DND-41 (cell line): ENCODE results near the gene CACYBP.
A peak's percentile ranks its signal among the peaks of the same experiment; 100 is the strongest.

Source experiments
- EZH2 ChIP-seq: IDR thresholded peaks from 3 replicates; pipeline ENCODE4 v1.6.1; 2012; ENCODE audit warnings: borderline replicate concordance, low read depth, mild to moderate bottlenecking, moderate library complexity, low read length, inconsistent platforms; ENCODE audit not compliant: severe bottlenecking
- TF ChIP-seq, protein P1 (sequence below): IDR thresholded peaks from 2 replicates; pipeline ENCODE4 v1.5.1; 2012; ENCODE audit warnings: borderline replicate concordance, low read length, moderate library complexity, mild to moderate bottlenecking; ENCODE audit not compliant: poor library complexity, severe bottlenecking; ENCODE audit errors: extremely low read depth

DNA sequence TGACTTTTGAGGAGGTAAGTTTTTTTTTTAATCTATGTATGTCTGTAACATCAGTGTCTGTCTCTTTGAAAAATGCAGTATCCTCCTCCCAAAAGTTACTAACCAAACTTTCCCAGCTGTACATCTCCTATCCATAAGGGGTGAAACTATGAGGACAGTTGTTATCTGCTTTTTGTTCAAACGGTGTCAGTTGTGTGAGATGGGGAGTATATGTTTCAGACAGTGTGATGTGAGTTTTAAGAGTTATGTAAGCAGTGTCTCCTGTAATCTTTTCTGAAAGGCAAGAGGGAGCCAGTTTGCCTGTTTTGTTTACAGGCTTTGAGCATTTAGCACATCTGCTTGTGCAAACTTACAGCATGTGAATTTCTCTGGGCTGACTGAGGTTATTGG, 34.8 kb upstream of the CACYBP start:
- TF ChIP-seq, protein P1, sequence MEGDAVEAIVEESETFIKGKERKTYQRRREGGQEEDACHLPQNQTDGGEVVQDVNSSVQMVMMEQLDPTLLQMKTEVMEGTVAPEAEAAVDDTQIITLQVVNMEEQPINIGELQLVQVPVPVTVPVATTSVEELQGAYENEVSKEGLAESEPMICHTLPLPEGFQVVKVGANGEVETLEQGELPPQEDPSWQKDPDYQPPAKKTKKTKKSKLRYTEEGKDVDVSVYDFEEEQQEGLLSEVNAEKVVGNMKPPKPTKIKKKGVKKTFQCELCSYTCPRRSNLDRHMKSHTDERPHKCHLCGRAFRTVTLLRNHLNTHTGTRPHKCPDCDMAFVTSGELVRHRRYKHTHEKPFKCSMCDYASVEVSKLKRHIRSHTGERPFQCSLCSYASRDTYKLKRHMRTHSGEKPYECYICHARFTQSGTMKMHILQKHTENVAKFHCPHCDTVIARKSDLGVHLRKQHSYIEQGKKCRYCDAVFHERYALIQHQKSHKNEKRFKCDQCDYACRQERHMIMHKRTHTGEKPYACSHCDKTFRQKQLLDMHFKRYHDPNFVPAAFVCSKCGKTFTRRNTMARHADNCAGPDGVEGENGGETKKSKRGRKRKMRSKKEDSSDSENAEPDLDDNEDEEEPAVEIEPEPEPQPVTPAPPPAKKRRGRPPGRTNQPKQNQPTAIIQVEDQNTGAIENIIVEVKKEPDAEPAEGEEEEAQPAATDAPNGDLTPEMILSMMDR: peak; percentile 27
- no peak for TF ChIP-seq EZH2
